ENCODE measurements around the gene GRM8. TPM values are rescaled to one million over a fixed set of nuclear protein-coding genes. Genes with fewer than 3 reads are reported as not detected.

Gene GRM8
- polyA plus RNA-seq, 1 donor (not counting 4 experiments of a cell fraction or from before 2014, with no cell fraction given) = not detected

DNA sequence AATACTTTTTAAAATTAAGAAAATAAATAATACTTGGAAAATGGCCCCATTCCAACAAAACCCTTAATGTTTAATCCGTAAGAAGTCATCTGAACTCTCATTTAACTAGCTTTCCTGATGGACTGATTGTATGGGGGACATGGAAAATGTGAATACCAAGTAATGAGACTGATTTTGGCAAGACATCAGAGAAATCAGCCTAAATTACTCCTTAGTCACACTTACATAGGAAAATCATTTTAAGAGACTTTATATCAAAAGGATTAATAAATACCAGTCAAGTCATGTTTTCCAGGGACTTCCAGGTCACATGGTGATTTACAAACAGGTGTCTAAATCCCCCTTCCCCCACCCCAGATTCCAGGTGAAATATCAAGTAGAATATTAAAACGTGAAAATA lies 58.2 kb downstream of the GRM8 start:
- Histone ChIP-seq H3K27me3 (ENCODE audit: control insufficient read depth, extremely low read depth, insufficient read depth, low read length) (no peaks in the 10 kb centered on the region), H3K27ac (ENCODE audit: control insufficient read depth, insufficient read depth, low read length) (no peak overlapping the region), H3K4me1 (ENCODE audit: control insufficient read depth, extremely low read depth, insufficient read depth, low read length) (no peaks in the 10 kb centered on the region), H3K4me3 (ENCODE audit: control insufficient read depth in 2 of 3, extremely low read depth in 1 of 3, insufficient read depth in 2 of 3, low read depth in 1 of 3, low read length in 3 of 3) (no peak overlapping the region), H3K79me2 (ENCODE audit: control insufficient read depth, insufficient read depth, low read length) (no peaks in the 10 kb centered on the region), H3K4me2 (ENCODE audit: control insufficient read depth, extremely low read depth, insufficient read depth, low read depth, low read length) (no peak overlapping the region), H3K9me1 (ENCODE audit: control insufficient read depth, extremely low read depth, insufficient read depth, low read length) (no peaks in the 10 kb centered on the region), H3K9me3 (ENCODE audit: control insufficient read depth, low read depth, low read length) (no peaks in the 10 kb centered on the region), H4K20me1 (ENCODE audit: control insufficient read depth, extremely low read depth, insufficient read depth, low read length) (no peaks in the 10 kb centered on the region), H3K9ac (ENCODE audit: control insufficient read depth, extremely low read depth, insufficient read depth, low read length) (no peak overlapping the region), H2AFZ (ENCODE audit: control insufficient read depth, low read length) (no peak overlapping the region), H3K36me3 (ENCODE audit: control insufficient read depth in 2 of 2, extremely low read depth in 1 of 2, insufficient read depth in 2 of 2, low read length in 2 of 2) (no peaks in the 10 kb centered on the region)
- FAIRE-seq (no peak), DNase-seq (ENCODE audit: low read depth, low spot score) (no peak)
- dilution Hi-C loops (cut with MboI; ENCODE audit: extremely low pct_ligation_motif_present, low sequenced_read_pairs) = no loop called here
- no peak for TF ChIP-seq EZH2 (IDR thresholded peaks at IDR 0.05; ENCODE audit: low read length)
- TF ChIP-seq, protein P1, sequence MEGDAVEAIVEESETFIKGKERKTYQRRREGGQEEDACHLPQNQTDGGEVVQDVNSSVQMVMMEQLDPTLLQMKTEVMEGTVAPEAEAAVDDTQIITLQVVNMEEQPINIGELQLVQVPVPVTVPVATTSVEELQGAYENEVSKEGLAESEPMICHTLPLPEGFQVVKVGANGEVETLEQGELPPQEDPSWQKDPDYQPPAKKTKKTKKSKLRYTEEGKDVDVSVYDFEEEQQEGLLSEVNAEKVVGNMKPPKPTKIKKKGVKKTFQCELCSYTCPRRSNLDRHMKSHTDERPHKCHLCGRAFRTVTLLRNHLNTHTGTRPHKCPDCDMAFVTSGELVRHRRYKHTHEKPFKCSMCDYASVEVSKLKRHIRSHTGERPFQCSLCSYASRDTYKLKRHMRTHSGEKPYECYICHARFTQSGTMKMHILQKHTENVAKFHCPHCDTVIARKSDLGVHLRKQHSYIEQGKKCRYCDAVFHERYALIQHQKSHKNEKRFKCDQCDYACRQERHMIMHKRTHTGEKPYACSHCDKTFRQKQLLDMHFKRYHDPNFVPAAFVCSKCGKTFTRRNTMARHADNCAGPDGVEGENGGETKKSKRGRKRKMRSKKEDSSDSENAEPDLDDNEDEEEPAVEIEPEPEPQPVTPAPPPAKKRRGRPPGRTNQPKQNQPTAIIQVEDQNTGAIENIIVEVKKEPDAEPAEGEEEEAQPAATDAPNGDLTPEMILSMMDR (optimal IDR thresholded peaks at IDR 0.05 in 1 of 3, IDR thresholded peaks at IDR 0.05 in 1 of 3, conservative IDR thresholded peaks at IDR 0.05 in 1 of 3; ENCODE audit: extremely low read depth in 1 of 3, insufficient read depth in 2 of 3, low read length in 3 of 3) = no peak

DNA sequence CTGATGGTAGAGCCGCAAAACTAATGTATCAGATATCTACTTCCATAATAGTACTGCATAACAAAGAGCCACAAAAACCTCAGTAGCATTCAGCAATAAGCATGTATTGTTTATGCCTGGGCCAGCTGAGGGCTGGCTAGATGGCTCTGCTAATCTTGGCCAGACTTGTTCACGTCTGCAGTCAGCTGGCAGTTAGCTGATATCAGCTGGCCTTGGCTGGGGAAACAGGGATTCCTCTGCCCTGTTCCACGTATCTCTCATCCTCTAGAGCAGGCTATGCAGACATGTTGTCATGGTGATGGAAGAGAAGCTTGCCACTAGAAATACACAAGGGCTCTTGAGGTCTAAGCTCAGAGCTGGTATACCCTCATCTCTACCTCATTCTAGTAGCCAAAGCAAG lies 62.9 kb downstream of the GRM8 start:
- TF ChIP-seq, protein P1 (optimal IDR thresholded peaks at IDR 0.05 in 1 of 3, IDR thresholded peaks at IDR 0.05 in 1 of 3, conservative IDR thresholded peaks at IDR 0.05 in 1 of 3; ENCODE audit: extremely low read depth in 1 of 3, insufficient read depth in 2 of 3, low read length in 3 of 3) = no peak
- no peak for TF ChIP-seq EZH2 (IDR thresholded peaks at IDR 0.05; ENCODE audit: low read length)
- Histone ChIP-seq H3K27me3 (ENCODE audit: control insufficient read depth, extremely low read depth, insufficient read depth, low read length) (no peaks in the 10 kb centered on the region), H3K27ac (ENCODE audit: control insufficient read depth, insufficient read depth, low read length) (no peak overlapping the region), H2AFZ (ENCODE audit: control insufficient read depth, low read length) (no peak overlapping the region), H3K9me1 (ENCODE audit: control insufficient read depth, extremely low read depth, insufficient read depth, low read length) (no peaks in the 10 kb centered on the region), H3K36me3 (ENCODE audit: control insufficient read depth in 2 of 2, extremely low read depth in 1 of 2, insufficient read depth in 2 of 2, low read length in 2 of 2) (no peaks in the 10 kb centered on the region), H4K20me1 (ENCODE audit: control insufficient read depth, extremely low read depth, insufficient read depth, low read length) (no peaks in the 10 kb centered on the region), H3K79me2 (ENCODE audit: control insufficient read depth, insufficient read depth, low read length) (no peaks in the 10 kb centered on the region), H3K9me3 (ENCODE audit: control insufficient read depth, low read depth, low read length) (no peaks in the 10 kb centered on the region), H3K4me3 (ENCODE audit: control insufficient read depth in 2 of 3, extremely low read depth in 1 of 3, insufficient read depth in 2 of 3, low read depth in 1 of 3, low read length in 3 of 3) (no peak overlapping the region), H3K4me2 (ENCODE audit: control insufficient read depth, extremely low read depth, insufficient read depth, low read depth, low read length) (no peak overlapping the region), H3K4me1 (ENCODE audit: control insufficient read depth, extremely low read depth, insufficient read depth, low read length) (no peaks in the 10 kb centered on the region), H3K9ac (ENCODE audit: control insufficient read depth, extremely low read depth, insufficient read depth, low read length) (no peak overlapping the region)
- dilution Hi-C loops (cut with MboI; ENCODE audit: extremely low pct_ligation_motif_present, low sequenced_read_pairs) = no loop called here
- FAIRE-seq (no peak), DNase-seq (ENCODE audit: low read depth, low spot score) (no peak)
